ENCODE measurements around the gene UBAC1.

Gene UBAC1

GRCh38 chr9:135902655-135903357 lies 58.4 kb downstream of the UBAC1 start:
- no peak for DNase-seq (ENCODE audit: low read depth)
- no peak overlapping the region for H3K4me3 ChIP-seq (ENCODE audit: low read depth, low read length)
- TF ChIP-seq MAX (IDR thresholded peaks at IDR 0.05; ENCODE audit: low read depth, low read length): no peak
- no peak for TF ChIP-seq CTCF (IDR thresholded peaks at IDR 0.05; ENCODE audit: low read depth, low read length)
- no peak for TF ChIP-seq POLR2A (IDR thresholded peaks at IDR 0.05; ENCODE audit: extremely low read depth, insufficient read length)
- no peak for TF ChIP-seq MYC (IDR thresholded peaks at IDR 0.05; ENCODE audit: low read depth, low read length)

DNA sequence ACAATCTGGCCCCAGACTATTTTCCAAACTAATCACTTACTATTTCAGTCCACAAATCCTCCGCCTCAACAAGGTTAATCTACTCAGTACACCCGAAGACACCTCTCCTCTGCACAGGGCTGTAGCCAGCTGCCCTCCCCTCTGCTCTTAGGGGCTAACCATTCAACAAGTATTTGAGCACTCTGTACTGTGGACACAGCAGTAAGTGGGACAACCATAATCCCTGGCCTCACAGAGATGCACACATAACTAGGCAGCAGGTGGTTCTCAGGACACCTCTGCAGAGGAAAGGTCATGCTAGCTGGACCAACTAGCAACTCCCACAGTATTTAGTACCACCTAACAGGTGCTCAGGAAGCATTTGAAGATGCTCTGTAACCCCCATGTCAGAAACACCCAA lies 59.3 kb downstream of the UBAC1 start:
- no peak for TF ChIP-seq POLR2A (IDR thresholded peaks at IDR 0.05; ENCODE audit: extremely low read depth, insufficient read length)
- no peak for TF ChIP-seq MAX (IDR thresholded peaks at IDR 0.05; ENCODE audit: low read depth, low read length)
- TF ChIP-seq MYC (IDR thresholded peaks at IDR 0.05; ENCODE audit: low read depth, low read length): no peak
- no peak for TF ChIP-seq CTCF (IDR thresholded peaks at IDR 0.05; ENCODE audit: low read depth, low read length)
- no peak overlapping the region for H3K4me3 ChIP-seq (ENCODE audit: low read depth, low read length)
- no peak for DNase-seq (ENCODE audit: low read depth)

DNA sequence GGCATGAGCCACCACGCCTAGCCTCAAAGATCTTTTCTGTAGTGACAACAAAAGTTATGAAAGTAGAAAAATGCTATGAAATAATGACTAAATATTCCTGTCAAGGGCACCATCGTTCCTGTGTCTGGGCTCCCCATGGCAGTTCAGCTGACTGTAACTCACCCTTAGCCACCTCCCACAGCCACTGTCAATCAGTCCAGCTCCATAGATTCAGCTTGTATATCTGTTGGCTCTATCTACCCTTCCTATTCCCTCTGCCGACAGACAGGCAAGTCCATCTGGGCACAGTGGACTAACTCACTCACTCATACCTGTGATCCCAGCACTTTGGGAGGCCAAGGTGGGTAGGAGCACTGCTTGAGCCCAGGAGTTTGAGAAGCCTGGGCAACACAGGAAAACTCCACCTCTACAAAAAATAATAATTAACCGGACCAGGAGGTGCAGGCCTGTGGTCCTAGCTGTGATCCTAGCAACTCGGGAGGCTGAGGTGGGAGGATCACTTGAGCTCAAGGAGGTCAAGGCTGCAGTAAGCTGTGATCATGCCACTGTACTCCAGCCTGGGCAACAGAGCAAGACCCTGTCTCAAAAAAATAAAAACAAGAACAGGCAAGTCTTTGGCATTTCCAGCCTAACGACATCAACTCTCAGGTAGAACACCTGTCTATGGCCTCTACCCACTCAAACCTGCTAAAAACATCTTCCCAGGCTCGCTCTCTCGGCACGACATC lies 60.0 kb downstream of the UBAC1 start:
- TF ChIP-seq MYC (IDR thresholded peaks at IDR 0.05; ENCODE audit: low read depth, low read length): no peak
- no peak for TF ChIP-seq CTCF (IDR thresholded peaks at IDR 0.05; ENCODE audit: low read depth, low read length)
- no peak for TF ChIP-seq POLR2A (IDR thresholded peaks at IDR 0.05; ENCODE audit: extremely low read depth, insufficient read length)
- TF ChIP-seq MAX (IDR thresholded peaks at IDR 0.05; ENCODE audit: low read depth, low read length): no peak
- H3K4me3 ChIP-seq (ENCODE audit: low read depth, low read length): no peak overlapping the region
- no peak for DNase-seq (ENCODE audit: low read depth)

DNA sequence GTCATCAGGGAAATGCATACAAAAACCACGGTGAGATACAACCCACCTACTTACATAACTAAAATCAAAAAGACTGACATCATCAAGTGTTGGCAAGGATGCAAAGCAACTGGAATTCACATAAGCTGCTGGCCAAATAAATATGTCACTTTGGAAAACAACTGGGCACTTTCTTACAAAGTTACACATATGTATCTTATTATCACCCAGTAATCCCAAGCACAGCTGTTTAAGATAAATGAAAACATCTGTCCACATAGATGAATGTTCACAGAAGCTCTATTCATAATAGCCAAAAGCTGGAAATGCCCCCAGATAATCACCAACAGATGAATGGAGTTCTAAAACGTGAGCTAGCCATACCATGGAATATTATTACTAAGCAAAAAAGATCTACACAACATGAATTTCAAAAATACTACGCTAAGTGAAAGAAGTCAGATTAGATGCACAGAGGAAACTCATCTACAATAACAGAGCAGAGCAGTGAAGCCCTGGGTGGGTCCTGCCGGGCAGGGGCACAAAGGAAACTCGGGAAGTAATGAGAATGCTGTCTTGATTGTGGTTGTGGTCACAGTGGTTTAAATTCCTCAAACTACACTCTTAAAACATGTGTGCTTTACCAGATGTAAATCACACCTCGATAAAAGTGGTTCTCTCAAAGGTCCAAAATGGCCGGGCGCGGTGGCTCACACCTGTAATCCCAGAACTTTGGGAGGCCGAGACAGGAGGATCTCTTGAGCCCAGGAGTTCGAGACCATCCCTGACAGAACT lies 62.4 kb downstream of the UBAC1 start:
- no peak for DNase-seq (ENCODE audit: low read depth)
- TF ChIP-seq POLR2A (IDR thresholded peaks at IDR 0.05; ENCODE audit: extremely low read depth, insufficient read length): no peak
- no peak for TF ChIP-seq CTCF (IDR thresholded peaks at IDR 0.05; ENCODE audit: low read depth, low read length)
- TF ChIP-seq MAX (IDR thresholded peaks at IDR 0.05; ENCODE audit: low read depth, low read length): no peak
- TF ChIP-seq MYC (IDR thresholded peaks at IDR 0.05; ENCODE audit: low read depth, low read length): no peak
- H3K4me3 ChIP-seq (ENCODE audit: low read depth, low read length): no peak overlapping the region

DNA sequence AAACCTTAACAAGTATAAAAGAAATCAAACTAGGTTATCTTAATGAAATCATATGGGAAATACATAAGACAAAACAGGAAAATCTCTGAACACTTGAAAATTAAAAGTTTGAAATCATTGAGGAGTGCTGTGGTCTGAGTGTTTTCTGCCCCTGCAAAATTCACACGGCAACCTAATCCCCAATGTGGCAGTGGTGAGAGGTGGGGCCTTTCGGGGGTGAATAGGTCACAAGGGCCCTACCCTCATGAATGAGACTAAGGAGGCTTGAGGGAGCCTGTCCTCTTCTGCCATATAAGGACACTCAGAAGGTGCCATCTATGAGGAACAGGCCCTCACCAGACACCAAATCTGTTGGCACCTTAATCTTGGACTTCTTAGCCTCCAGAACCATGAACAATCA lies 64.5 kb downstream of the UBAC1 start:
- no peak for DNase-seq (ENCODE audit: low read depth)
- TF ChIP-seq MYC (IDR thresholded peaks at IDR 0.05; ENCODE audit: low read depth, low read length): no peak
- no peak overlapping the region for H3K4me3 ChIP-seq (ENCODE audit: low read depth, low read length)

- TF ChIP-seq CTCF (IDR thresholded peaks at IDR 0.05; ENCODE audit: low read depth, low read length) (no peak), POLR2A (IDR thresholded peaks at IDR 0.05; ENCODE audit: extremely low read depth, insufficient read length) (no peak), MYC (IDR thresholded peaks at IDR 0.05; ENCODE audit: low read depth, low read length) (no peak), MAX (IDR thresholded peaks at IDR 0.05; ENCODE audit: low read depth, low read length) (no peak)
- no peak overlapping the region for H3K4me3 ChIP-seq (ENCODE audit: low read depth, low read length)
- no peak for DNase-seq (ENCODE audit: low read depth)
Measured at GRCh38 chr9:135896205-135896604, 65.0 kb downstream of the UBAC1 start.
